Left ventricle myocardium inferior (tissue), 1 donor: ENCODE results near the gene TENM3. TPM values are rescaled to one million over a fixed set of nuclear protein-coding genes. Genes with fewer than 3 reads are reported as not detected.

Experiments used
- DNase-seq: peaks from one replicate; pipeline ENCODE4 v3.0.0-alpha.2; 2020
- H3K27ac ChIP-seq: fragments of 200-600 bp; replicated peaks from 2 replicates; pipeline ENCODE4 v1.8.0; 2021
- H3K27me3 ChIP-seq: fragments of 200-600 bp; 2 replicates; pipeline ENCODE4 v1.8.0; 2021; ENCODE audit warnings: low read depth
- H3K36me3 ChIP-seq: fragments of 200-600 bp; 2 replicates; pipeline ENCODE4 v1.8.0; 2021
- H3K4me1 ChIP-seq: fragments of 200-600 bp; 2 replicates; pipeline ENCODE4 v1.8.0; 2021
- H3K4me3 ChIP-seq: fragments of 200-600 bp; 2 replicates; pipeline ENCODE4 v1.8.0; 2021; ENCODE audit warnings: mild to moderate bottlenecking, moderate library complexity
- H3K9me3 ChIP-seq: fragments of 200-600 bp; replicated peaks from 2 replicates; pipeline ENCODE4 v1.8.0; 2021
- intact Hi-C: fragments of 100-400 bp; cut with micrococcal nuclease; formaldehyde crosslinking; loops from one replicate; pipeline ENCODE4 v1.11.0; 2022
- total RNA-seq: library from RNA; stranded (reverse); fragmentation: NEBNext Ultra II Directional; extraction: Animal tissue kit (Norgen Biotek cat#: 25700); gene quantifications from one replicate; pipeline ENCODE4 v1.2.1, GENCODE V29; 2021
- TF ChIP-seq, protein P1 (sequence below): fragments of 200-600 bp; IDR thresholded peaks from 2 replicates; pipeline ENCODE4 v1.8.0; 2021; ENCODE audit warnings: antibody characterized with exemption, mild to moderate bottlenecking, borderline replicate concordance
- donor health status: DM: no; HTN: yes; CAD: no; lungs with severe emphysema.

Gene TENM3
- total RNA-seq, 1 donor from 2014 or later, result 1.5 TPM

DNA sequence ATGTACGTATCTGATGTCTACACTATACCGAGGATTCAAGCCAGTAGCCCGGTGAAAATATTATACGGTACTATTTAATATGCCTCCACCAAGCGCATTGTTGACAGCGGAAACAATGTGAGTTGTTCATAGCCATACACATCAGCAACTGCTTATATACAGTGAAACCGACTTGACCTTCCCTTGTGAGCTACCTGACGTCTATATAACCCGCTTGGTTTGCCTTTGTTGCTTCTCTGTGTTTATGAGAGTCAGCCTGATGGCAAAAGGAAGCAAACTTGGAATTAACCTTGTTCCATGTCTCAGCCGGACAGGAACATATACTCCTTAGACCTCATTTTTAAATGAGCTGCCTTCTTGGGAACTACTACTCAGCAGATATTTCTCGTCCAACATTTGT lies 462.2 kb downstream of the TENM3 start:
- H3K4me3 ChIP-seq, result no peak overlapping the region
- TF ChIP-seq, protein P1, sequence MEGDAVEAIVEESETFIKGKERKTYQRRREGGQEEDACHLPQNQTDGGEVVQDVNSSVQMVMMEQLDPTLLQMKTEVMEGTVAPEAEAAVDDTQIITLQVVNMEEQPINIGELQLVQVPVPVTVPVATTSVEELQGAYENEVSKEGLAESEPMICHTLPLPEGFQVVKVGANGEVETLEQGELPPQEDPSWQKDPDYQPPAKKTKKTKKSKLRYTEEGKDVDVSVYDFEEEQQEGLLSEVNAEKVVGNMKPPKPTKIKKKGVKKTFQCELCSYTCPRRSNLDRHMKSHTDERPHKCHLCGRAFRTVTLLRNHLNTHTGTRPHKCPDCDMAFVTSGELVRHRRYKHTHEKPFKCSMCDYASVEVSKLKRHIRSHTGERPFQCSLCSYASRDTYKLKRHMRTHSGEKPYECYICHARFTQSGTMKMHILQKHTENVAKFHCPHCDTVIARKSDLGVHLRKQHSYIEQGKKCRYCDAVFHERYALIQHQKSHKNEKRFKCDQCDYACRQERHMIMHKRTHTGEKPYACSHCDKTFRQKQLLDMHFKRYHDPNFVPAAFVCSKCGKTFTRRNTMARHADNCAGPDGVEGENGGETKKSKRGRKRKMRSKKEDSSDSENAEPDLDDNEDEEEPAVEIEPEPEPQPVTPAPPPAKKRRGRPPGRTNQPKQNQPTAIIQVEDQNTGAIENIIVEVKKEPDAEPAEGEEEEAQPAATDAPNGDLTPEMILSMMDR, result no peak
- H3K4me1 ChIP-seq, result no peaks in the 10 kb centered on the region
- H3K27ac ChIP-seq, result no peak overlapping the region
- H3K36me3 ChIP-seq, result no peaks in the 10 kb centered on the region
- H3K9me3 ChIP-seq, result no peaks in the 10 kb centered on the region
- no peaks in the 10 kb centered on the region for H3K27me3 ChIP-seq
- DNase-seq, result no peak
- intact Hi-C loops, result no loop called here

DNA sequence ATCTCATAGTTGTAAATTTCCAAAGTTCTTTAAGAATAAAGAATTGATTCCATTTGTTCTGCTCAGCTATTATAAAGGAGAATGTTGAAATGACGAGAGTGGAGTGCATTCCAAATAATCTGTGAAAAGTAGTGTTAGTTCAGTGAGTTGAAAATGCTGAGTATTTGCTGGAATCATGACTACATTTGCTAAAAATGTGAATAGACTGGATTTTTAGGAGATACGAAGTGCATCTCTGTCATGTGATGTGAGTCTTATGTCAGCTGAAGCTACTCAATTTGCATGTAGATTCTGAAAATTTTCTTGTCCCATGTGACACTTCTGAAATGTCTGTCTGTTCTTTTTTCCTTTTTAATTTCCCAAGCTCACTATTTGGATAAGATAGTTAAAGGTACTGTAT lies 468.0 kb downstream of the TENM3 start:
- Histone ChIP-seq H3K27me3 (no peaks in the 10 kb centered on the region), H3K36me3 (no peaks in the 10 kb centered on the region), H3K27ac (no peak overlapping the region), H3K4me3 (no peak overlapping the region), H3K9me3 (no peaks in the 10 kb centered on the region), H3K4me1 (peaks cover 6% of the 10 kb centered on the region)
- DNase-seq, result no peak
- TF ChIP-seq, protein P1, result no peak
- intact Hi-C loops, result no loop called here

GRCh38 chr4:182715548-182715947 lies 472.3 kb downstream of the TENM3 start:
- H3K4me1 ChIP-seq, result peaks cover 6% of the 10 kb centered on the region
- H3K9me3 ChIP-seq, result no peaks in the 10 kb centered on the region
- H3K36me3 ChIP-seq, result no peaks in the 10 kb centered on the region
- DNase-seq, result no peak
- H3K27me3 ChIP-seq, result no peaks in the 10 kb centered on the region
- TF ChIP-seq, protein P1, result no peak
- intact Hi-C loops, result no loop called here
- H3K4me3 ChIP-seq, result no peak overlapping the region
- no peak overlapping the region for H3K27ac ChIP-seq

DNA sequence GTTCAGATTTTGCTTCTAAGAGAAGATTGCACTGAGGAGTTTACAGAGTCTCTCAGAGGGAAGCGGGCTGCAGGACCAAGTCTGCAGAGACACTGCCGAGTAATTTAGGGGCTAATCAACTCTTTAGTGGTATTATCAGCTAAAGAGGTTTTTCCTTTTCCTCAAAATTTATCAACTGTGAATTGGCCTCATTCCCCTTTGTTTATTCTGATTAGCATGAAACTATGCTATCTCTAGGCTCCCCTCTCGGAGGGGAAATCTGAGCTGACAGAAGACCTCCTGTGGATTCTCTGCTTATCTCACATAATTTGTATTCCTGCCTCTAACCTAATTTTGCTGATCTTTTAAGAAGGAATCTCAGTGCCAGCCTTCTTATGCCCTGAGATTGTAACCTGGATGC lies 473.0 kb downstream of the TENM3 start:
- no peaks in the 10 kb centered on the region for H3K27me3 ChIP-seq
- H3K9me3 ChIP-seq, result no peaks in the 10 kb centered on the region
- no peaks in the 10 kb centered on the region for H3K4me1 ChIP-seq
- DNase-seq, result no peak
- no peaks in the 10 kb centered on the region for H3K36me3 ChIP-seq
- H3K27ac ChIP-seq, result no peak overlapping the region
- TF ChIP-seq, protein P1, result no peak
- no peak overlapping the region for H3K4me3 ChIP-seq
- intact Hi-C loops, result no loop called here

DNA sequence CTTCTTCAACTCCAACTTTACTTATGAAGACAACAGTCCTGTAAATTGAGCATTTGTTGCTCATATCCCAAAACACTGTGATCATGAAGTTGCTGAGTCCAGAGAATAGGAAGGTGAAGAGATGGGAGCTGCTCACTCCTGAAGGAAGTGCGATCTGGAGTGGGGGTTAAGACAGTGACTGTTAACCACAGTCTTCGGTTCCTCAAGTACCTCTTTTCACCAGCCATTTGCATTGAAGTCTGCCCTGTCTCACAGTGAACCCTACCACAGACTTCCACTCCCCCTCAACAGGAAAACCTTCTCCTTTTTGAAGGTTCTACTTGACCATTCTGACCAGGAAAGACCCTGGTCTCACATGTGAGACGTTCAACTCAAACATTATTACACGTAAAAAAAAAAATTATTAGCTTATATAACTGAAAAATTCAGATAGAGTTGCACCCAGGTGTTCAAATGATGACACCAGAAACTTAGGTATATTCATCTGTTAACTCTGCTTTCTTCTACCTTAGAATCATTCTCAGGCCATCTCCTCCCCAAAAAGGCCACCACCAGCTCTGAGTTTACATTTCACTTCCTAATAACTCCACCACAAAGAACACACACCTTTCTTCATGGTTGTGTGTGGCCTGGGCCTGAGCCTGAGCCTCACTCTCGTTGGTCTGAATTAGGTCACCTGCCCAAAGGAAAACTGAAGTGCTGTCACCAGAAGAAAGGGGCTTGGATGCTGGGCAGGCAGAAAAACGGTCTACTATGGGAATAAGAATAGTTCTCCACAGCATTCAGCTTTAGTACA lies 474.8 kb downstream of the TENM3 start:
- Histone ChIP-seq H3K36me3 (no peaks in the 10 kb centered on the region), H3K4me3 (no peak overlapping the region), H3K9me3 (no peaks in the 10 kb centered on the region), H3K27ac (no peak overlapping the region), H3K27me3 (no peaks in the 10 kb centered on the region), H3K4me1 (no peaks in the 10 kb centered on the region)
- intact Hi-C loops, result no loop called here
- TF ChIP-seq, protein P1, result no peak
- no peak for DNase-seq
